Thoracic aorta (tissue), 2 donors: Measurements from ENCODE around the gene KREMEN2. TPM values are rescaled to one million over a fixed set of nuclear protein-coding genes. Genes with fewer than 3 reads are reported as not detected.

Source experiments
- ATAC-seq: fragments of 150-250 bp; one replicate; pipeline ENCODE4 v1.8.0; 2017; ENCODE audit warnings: low read depth; ENCODE audit not compliant: insufficient number of reproducible peaks, low FRiP score
- DNase-seq: peaks from one replicate; pipeline ENCODE4 v3.0.0-alpha.2; 2020; ENCODE audit warnings: low spot score
- H3K27ac ChIP-seq, 2 donors: fragments of 200-600 bp; sonication (generic); 1 replicate in 1 of 2; 2 replicates in 1 of 2; pipeline ENCODE4 v1.5.1; 2016; ENCODE audit warnings: mild to moderate bottlenecking in 2 of 2, moderate library complexity in 2 of 2
- H3K27me3 ChIP-seq: fragments of 200-600 bp; sonication (generic); replicated peaks from 2 replicates; pipeline ENCODE4 v1.6.0; 2016; ENCODE audit warnings: mild to moderate bottlenecking; ENCODE audit not compliant: insufficient read depth
- H3K36me3 ChIP-seq: fragments of 200-600 bp; sonication (generic); one replicate; pipeline ENCODE4 v1.5.1; 2016
- H3K4me1 ChIP-seq, 2 donors: fragments of 200-600 bp; sonication (generic); 1 replicate in 1 of 2; 2 replicates in 1 of 2; pipeline versions ENCODE4 v1.5.1 to v1.6.0; 2016; ENCODE audit warnings: low read depth in 2 of 2, mild to moderate bottlenecking in 1 of 2; ENCODE audit not compliant: control insufficient read depth in 1 of 2
- H3K4me3 ChIP-seq: fragments of 200-600 bp; sonication (generic); 2 replicates; pipeline ENCODE4 v1.5.1; 2016; ENCODE audit warnings: mild to moderate bottlenecking
- H3K9me3 ChIP-seq: fragments of 200-600 bp; sonication (generic); 2 replicates; pipeline ENCODE4 v1.5.1; 2016
- CTCF ChIP-seq: fragments of 200-600 bp; sonication (generic); IDR thresholded peaks from one replicate; pipeline ENCODE4 v1.5.1; 2019; ENCODE audit warnings: antibody characterized with exemption
- total RNA-seq, 2 donors: library from RNA; depleted of rRNA; stranded (reverse); fragments of >200 nt; gene quantifications; one replicate each; pipeline versions ENCODE4 v1.1.0 to v1.2.3, GENCODE V29; 2016

KREMEN2 gene
- total RNA-seq, 2 donors from 2014 or later = not detected

- Histone ChIP-seq H3K9me3 (no peaks in the 10 kb centered on the region), H3K27ac (no peak overlapping the region), H3K27me3 (peaks cover 15% of the 10 kb centered on the region), H3K36me3 (no peaks in the 10 kb centered on the region), H3K4me1 (no peaks in the 10 kb centered on the region), H3K4me3 (no peak overlapping the region)
- DNase-seq (no peak), ATAC-seq (no peak)
- TF ChIP-seq CTCF = no peak
Observed at GRCh38 chr16:3010510-3010909, 46.4 kb downstream of the KREMEN2 start.

- no peak for ATAC-seq
- no peaks in the 10 kb centered on the region for H3K4me1 ChIP-seq
- H3K27me3 ChIP-seq = peaks cover 15% of the 10 kb centered on the region
- DNase-seq = no peak
- no peak overlapping the region for H3K27ac ChIP-seq
- no peak overlapping the region for H3K4me3 ChIP-seq
- no peaks in the 10 kb centered on the region for H3K9me3 ChIP-seq
- no peak for TF ChIP-seq CTCF
- no peaks in the 10 kb centered on the region for H3K36me3 ChIP-seq
Observed at GRCh38 chr16:3012246-3012645, 48.2 kb downstream of the KREMEN2 start.

- Histone ChIP-seq H3K27me3 (peaks cover 15% of the 10 kb centered on the region), H3K36me3 (no peaks in the 10 kb centered on the region), H3K9me3 (no peaks in the 10 kb centered on the region), H3K4me3 (no peak within 1 kb of the TSS), H3K27ac (no peak within 1 kb of the TSS), H3K4me1 (no peaks in the 10 kb centered on the region)
- no peak for ATAC-seq
- no peak for TF ChIP-seq CTCF
- DNase-seq = no peak
Observed at GRCh38 chr16:3012828-3013420, 48.8 kb downstream of the KREMEN2 start, which contains the start of gene CLDN9. Gene CLDN9, plus strand, starts transcription at chr16:3012923. Its CDS starts 440 bp downstream, at chr16:3013363.

- no peak for TF ChIP-seq CTCF
- no peak overlapping the region for H3K27ac ChIP-seq
- no peaks in the 10 kb centered on the region for H3K4me1 ChIP-seq
- H3K9me3 ChIP-seq = no peaks in the 10 kb centered on the region
- H3K36me3 ChIP-seq = no peaks in the 10 kb centered on the region
- no peak for ATAC-seq
- peaks cover 11% of the 10 kb centered on the region for H3K27me3 ChIP-seq
- no peak overlapping the region for H3K4me3 ChIP-seq
- DNase-seq = no peak
Observed at GRCh38 chr16:3013491-3013951, 49.4 kb downstream of the KREMEN2 start.

- ATAC-seq = no peak
- Histone ChIP-seq H3K27ac (no peak overlapping the region), H3K36me3 (no peaks in the 10 kb centered on the region), H3K27me3 (peaks cover 5% of the 10 kb centered on the region), H3K9me3 (no peaks in the 10 kb centered on the region), H3K4me3 (no peak overlapping the region), H3K4me1 (no peaks in the 10 kb centered on the region)
- no peak for DNase-seq
- no peak for TF ChIP-seq CTCF
Observed at GRCh38 chr16:3013998-3014690, 50.1 kb downstream of the KREMEN2 start.
